ENCODE results near the gene WWC1.

Gene WWC1

DNA sequence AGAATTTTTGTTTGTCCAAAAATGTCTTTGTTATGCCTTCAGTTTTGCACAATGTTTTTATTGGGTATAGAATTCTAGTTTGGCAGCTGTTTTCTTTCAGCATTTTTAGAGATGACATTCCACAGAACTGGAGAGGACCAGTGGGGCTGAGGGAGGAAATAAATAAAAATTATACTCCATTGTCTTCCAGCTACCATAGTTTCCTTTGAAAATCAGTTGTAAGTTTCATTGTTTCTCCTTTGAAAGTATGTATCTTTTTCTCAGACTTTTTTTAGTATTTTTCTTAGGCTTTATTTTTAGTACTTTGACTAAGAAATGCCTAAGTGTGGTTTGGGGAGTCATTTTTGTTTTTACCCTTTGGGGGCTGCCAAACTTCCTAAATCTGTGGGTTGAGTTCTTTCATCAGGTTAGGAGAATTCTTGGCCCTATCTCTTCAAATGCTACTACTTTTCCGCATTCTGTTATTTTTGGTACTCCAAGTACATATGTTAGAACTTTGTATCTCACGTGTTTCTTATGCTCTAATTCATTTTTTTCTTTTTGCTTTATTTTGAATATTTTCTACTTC is 222.5 kb downstream of the WWC1 start:
- H3K4me2 ChIP-seq (ENCODE audit: low read length): no peak overlapping the region
- no peak overlapping the region for H3K4me3 ChIP-seq (ENCODE audit: low read depth, low read length, poor library complexity, severe bottlenecking)
- TF ChIP-seq EZH2 (IDR thresholded peaks at IDR 0.05; ENCODE audit: borderline replicate concordance, low read length): no peak
- TF ChIP-seq, protein P1, sequence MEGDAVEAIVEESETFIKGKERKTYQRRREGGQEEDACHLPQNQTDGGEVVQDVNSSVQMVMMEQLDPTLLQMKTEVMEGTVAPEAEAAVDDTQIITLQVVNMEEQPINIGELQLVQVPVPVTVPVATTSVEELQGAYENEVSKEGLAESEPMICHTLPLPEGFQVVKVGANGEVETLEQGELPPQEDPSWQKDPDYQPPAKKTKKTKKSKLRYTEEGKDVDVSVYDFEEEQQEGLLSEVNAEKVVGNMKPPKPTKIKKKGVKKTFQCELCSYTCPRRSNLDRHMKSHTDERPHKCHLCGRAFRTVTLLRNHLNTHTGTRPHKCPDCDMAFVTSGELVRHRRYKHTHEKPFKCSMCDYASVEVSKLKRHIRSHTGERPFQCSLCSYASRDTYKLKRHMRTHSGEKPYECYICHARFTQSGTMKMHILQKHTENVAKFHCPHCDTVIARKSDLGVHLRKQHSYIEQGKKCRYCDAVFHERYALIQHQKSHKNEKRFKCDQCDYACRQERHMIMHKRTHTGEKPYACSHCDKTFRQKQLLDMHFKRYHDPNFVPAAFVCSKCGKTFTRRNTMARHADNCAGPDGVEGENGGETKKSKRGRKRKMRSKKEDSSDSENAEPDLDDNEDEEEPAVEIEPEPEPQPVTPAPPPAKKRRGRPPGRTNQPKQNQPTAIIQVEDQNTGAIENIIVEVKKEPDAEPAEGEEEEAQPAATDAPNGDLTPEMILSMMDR (IDR thresholded peaks at IDR 0.05; ENCODE audit: low read length): no peak
- H3K9me3 ChIP-seq (ENCODE audit: low read length): 0 out of 2 replicates have a peak, but pooled peaks cover 3% of the 10 kb centered on the region
- H3K27ac ChIP-seq (ENCODE audit: low read depth, low read length, poor library complexity, severe bottlenecking): no peak overlapping the region
- H3K9ac ChIP-seq (ENCODE audit: low read length): no peak overlapping the region
- H3K36me3 ChIP-seq (ENCODE audit: insufficient read depth, low read length): peaks cover 99% of the 10 kb centered on the region
- no peaks in the 10 kb centered on the region for H4K20me1 ChIP-seq (ENCODE audit: insufficient read depth, low read length)
- H3F3A ChIP-seq (ENCODE audit: insufficient read depth, low read length): no peaks in the 10 kb centered on the region
- H2AFZ ChIP-seq (ENCODE audit: low read length): no peak overlapping the region
- H3K4me1 ChIP-seq (ENCODE audit: insufficient read depth, low read length, severe bottlenecking): no peaks in the 10 kb centered on the region
- H3K79me2 ChIP-seq (ENCODE audit: insufficient read depth, low read length): no peaks in the 10 kb centered on the region
- H3K27me3 ChIP-seq (ENCODE audit: insufficient read depth, low read length): no peaks in the 10 kb centered on the region
- no peaks in the 10 kb centered on the region for H3K9me2 ChIP-seq (ENCODE audit: low read depth, low read length)
